H1 (cell line): Measurements from ENCODE around the gene FAM168B. TPM values are rescaled to one million over a fixed set of nuclear protein-coding genes. Genes with fewer than 3 reads are reported as not detected.
"Not testable (repeated sequence)": the region's sequence is repeated elsewhere in the genome, so short reads cannot be mapped to it uniquely, and the experiment has no call there.

Experiments used
- CTCF ChIA-PET: fragments of 300-600 bp; sonication (Branson Sonifier 250); formaldehyde crosslinking; loops from one replicate; lab custom pipeline; 2021; ENCODE audit not compliant: partially characterized antibody; lab: Charles Lee
- POLR2A ChIA-PET: fragments of 300-600 bp; sonication (Branson Sonifier 250); formaldehyde crosslinking; loops from one replicate; lab custom pipeline; 2021; ENCODE audit warnings: inconsistent platforms; ENCODE audit not compliant: partially characterized antibody; lab: Charles Lee
- DNase-seq, 2 experiments: peaks; one replicate each; pipeline versions ENCODE4 v3.0.0 to v3.0.0-alpha.2; 2010 to 2022; ENCODE audit warnings: low spot score in 2 of 2, low read depth in 1 of 2, mixed read lengths in 1 of 2
- FAIRE-seq: peaks from 2 replicates; lab custom pipeline; 2011; peaks lifted over from hg19 to GRCh38; lab: Jason Lieb, UNC
- H2AFZ ChIP-seq: 2 replicates; pipeline ENCODE4 v1.8.1; 2012; ENCODE audit warnings: low read length, inconsistent platforms
- H2AK5ac ChIP-seq: 2 replicates; pipeline ENCODE4 v1.6.1; 2013; ENCODE audit warnings: low read depth, low read length
- H2BK120ac ChIP-seq: replicated peaks from 2 replicates; pipeline ENCODE3; 2013; ENCODE audit warnings: low read depth, low read length, inconsistent platforms
- H2BK12ac ChIP-seq: 2 replicates; pipeline ENCODE4 v1.6.1; 2013; ENCODE audit warnings: low read depth, low read length
- H2BK15ac ChIP-seq: 2 replicates; pipeline ENCODE4 v1.6.1; 2013; ENCODE audit warnings: low read length
- H2BK20ac ChIP-seq: 2 replicates; pipeline ENCODE4 v1.6.1; 2013; ENCODE audit warnings: low read length
- H2BK5ac ChIP-seq: 2 replicates; pipeline ENCODE4 v1.6.1; 2013; ENCODE audit warnings: low read depth, low read length
- H3K14ac ChIP-seq: 2 replicates; pipeline ENCODE4 v1.6.1; 2013; ENCODE audit warnings: inconsistent platforms; ENCODE audit not compliant: insufficient read length
- H3K18ac ChIP-seq: 2 replicates; pipeline ENCODE4 v1.6.1; 2013; ENCODE audit warnings: low read length; ENCODE audit errors: extremely low read depth
- H3K23ac ChIP-seq: 2 replicates; pipeline ENCODE4 v1.6.1; 2013; ENCODE audit warnings: inconsistent platforms; ENCODE audit not compliant: insufficient read length
- H3K23me2 ChIP-seq: 2 replicates; pipeline ENCODE4 v1.6.1; 2013; ENCODE audit warnings: low read depth, low read length
- H3K27ac ChIP-seq: 2 replicates; pipeline ENCODE4 v1.6.1; 2011; ENCODE audit warnings: low read depth, low read length, inconsistent platforms
- H3K27me3 ChIP-seq, 4 experiments: replicated peaks in 1 of 4; 1 replicate in 1 of 4; 2 replicates in 3 of 4; pipeline versions ENCODE4 v1.6.1 to v1.8.1; 2011 to 2013; ENCODE audit warnings: low read length in 3 of 4, mild to moderate bottlenecking in 3 of 4, inconsistent platforms in 2 of 4, mixed read lengths in 2 of 4, moderate library complexity in 1 of 4; ENCODE audit not compliant: control insufficient read depth in 3 of 4, insufficient read depth in 3 of 4; ENCODE audit errors: extremely low read depth in 1 of 4
- H3K36me3 ChIP-seq, 4 experiments: 2 replicates each; pipeline versions ENCODE4 v1.6.1 to v1.8.1; 2011 to 2013; ENCODE audit warnings: mild to moderate bottlenecking in 4 of 4, low read length in 3 of 4, moderate library complexity in 2 of 4, control low read depth in 1 of 4, inconsistent platforms in 1 of 4; ENCODE audit not compliant: insufficient read depth in 4 of 4, control insufficient read depth in 2 of 4
- H3K4ac ChIP-seq: replicated peaks from 2 replicates; pipeline ENCODE3; 2013; ENCODE audit warnings: low read length, low read depth, mixed read lengths, inconsistent platforms; ENCODE audit not compliant: insufficient read length
- H3K4me1 ChIP-seq, 4 experiments: replicated peaks in 1 of 4; 1 replicate in 1 of 4; 2 replicates in 3 of 4; pipeline versions ENCODE4 v1.6.1 to v1.8.1; 2011 to 2013; ENCODE audit warnings: low read length in 3 of 4, inconsistent platforms in 2 of 4, mixed read lengths in 1 of 4; ENCODE audit not compliant: insufficient read depth in 4 of 4, control insufficient read depth in 3 of 4
- H3K4me2 ChIP-seq, 2 experiments: 2 replicates each; pipeline versions ENCODE4 v1.6.1 to v1.8.1; 2011 to 2013; ENCODE audit warnings: low read depth in 2 of 2, low read length in 2 of 2, control low read depth in 1 of 2, inconsistent platforms in 1 of 2, mild to moderate bottlenecking in 1 of 2; ENCODE audit not compliant: insufficient read depth in 1 of 2
- H3K4me3 ChIP-seq, 4 experiments: fragments of 200-600, 300-600 bp in 1 of 4; sonication (generic), shearing (Covaris generic), sonication (Bioruptor Twin) in 1 of 4; 2 replicates each; pipeline versions ENCODE4 v1.5.1 to v1.8.1; 2011 to 2016; ENCODE audit warnings: low read length in 4 of 4, low read depth in 3 of 4, control low read depth in 2 of 4, inconsistent platforms in 2 of 4, mild to moderate bottlenecking in 2 of 4, mixed read lengths in 1 of 4, moderate library complexity in 1 of 4; ENCODE audit not compliant: insufficient read depth in 2 of 4; ENCODE audit errors: extremely low read depth in 1 of 4
- H3K56ac ChIP-seq: replicated peaks from 2 replicates; pipeline ENCODE3; 2013; ENCODE audit warnings: low read depth, mild to moderate bottlenecking, mixed read lengths, low read length, inconsistent platforms; ENCODE audit not compliant: insufficient read length
- H3K79me1 ChIP-seq: 2 replicates; pipeline ENCODE4 v1.6.1; 2013; ENCODE audit warnings: low read depth, low read length, control low read depth
- H3K79me2 ChIP-seq, 2 experiments: 2 replicates each; pipeline versions ENCODE4 v1.6.1 to v1.8.1; 2012 to 2013; ENCODE audit warnings: low read length in 2 of 2, mild to moderate bottlenecking in 2 of 2, inconsistent platforms in 1 of 2; ENCODE audit not compliant: insufficient read depth in 2 of 2, control insufficient read depth in 1 of 2
- H3K9ac ChIP-seq, 4 experiments: replicated peaks in 1 of 4; 1 replicate in 1 of 4; 2 replicates in 3 of 4; pipeline versions ENCODE4 v1.6.1 to v1.8.1; 2011 to 2013; ENCODE audit warnings: low read depth in 3 of 4, low read length in 3 of 4, control low read depth in 2 of 4, mild to moderate bottlenecking in 2 of 4, moderate library complexity in 2 of 4, inconsistent platforms in 1 of 4; ENCODE audit errors: extremely low read depth in 1 of 4
- H3K9me3 ChIP-seq, 2 experiments: 2 replicates each; pipeline versions ENCODE4 v1.6.1 to v1.8.1; 2012 to 2013; ENCODE audit warnings: mild to moderate bottlenecking in 2 of 2, moderate library complexity in 2 of 2, control low read depth in 1 of 2, inconsistent platforms in 1 of 2, low read depth in 1 of 2, low read length in 1 of 2, mixed read lengths in 1 of 2; ENCODE audit not compliant: insufficient read depth in 2 of 2
- H4K20me1 ChIP-seq, 2 experiments: replicated peaks in 1 of 2; 2 replicates each; pipeline versions ENCODE3 to v1.8.1; 2011 to 2013; ENCODE audit warnings: inconsistent platforms in 2 of 2, low read length in 2 of 2, mild to moderate bottlenecking in 1 of 2; ENCODE audit not compliant: insufficient read depth in 2 of 2, control insufficient read depth in 1 of 2
- H4K5ac ChIP-seq: 2 replicates; pipeline ENCODE4 v1.6.1; 2013; ENCODE audit warnings: low read length, low read depth, mixed read lengths, inconsistent platforms; ENCODE audit not compliant: insufficient read length
- H4K8ac ChIP-seq: 2 replicates; pipeline ENCODE4 v1.8.0; 2013; ENCODE audit warnings: mild to moderate bottlenecking, moderate library complexity, low read length, inconsistent platforms; ENCODE audit not compliant: insufficient read depth; ENCODE audit errors: extremely low read depth
- H4K91ac ChIP-seq: replicated peaks from 2 replicates; pipeline ENCODE3; 2013; ENCODE audit warnings: low read length, mixed read lengths, inconsistent platforms; ENCODE audit not compliant: insufficient read length
- WGBS, 2 experiments: shearing (Covaris generic) in 1 of 2; methylation state at CpG; one replicate each; pipeline versions ENCODE4 v1.1.6 to v1.1.7; 2013 to 2015; ENCODE audit warnings: low lambda C conversion rate in 2 of 2, mixed read lengths in 2 of 2, inconsistent platforms in 1 of 2, low coverage in 1 of 2, missing lambda C conversion rate in 1 of 2; ENCODE audit not compliant: insufficient replicate concordance in 2 of 2, insufficient coverage in 1 of 2, insufficient read length in 1 of 2; ENCODE audit errors: extremely low coverage in 1 of 2, missing lambda C conversion rate in 1 of 2; 5-methylcytosine and 5-hydroxymethylcytosine counted together
- polyA plus RNA-seq, 7 experiments: library from polyadenylated mRNA; depleted of rRNA in 3 of 7; stranded (reverse) in 5 of 7; unstranded in 2 of 7; fragments of >200 nt in 5 of 7; fragments of 200-250 nt in 2 of 7; gene quantifications; 1 replicate in 5 of 7; 2 replicates in 1 of 7; 4 replicates in 1 of 7; pipeline versions ENCODE4 v1.2.1 to v1.2.3, GENCODE V29; 2011 to 2013; ENCODE audit warnings: missing spikeins in 2 of 7, mixed read lengths in 2 of 7
- total RNA-seq: library from RNA; stranded (reverse); fragmentation: NEBNext Ultra II Directional; extraction: Animal tissue kit (Norgen Biotek cat#: 25700); gene quantifications from 2 replicates; pipeline ENCODE4 v1.2.1, GENCODE V29; 2021

The FAM168B gene
- total and polyA plus RNA-seq, 2 of the 8 experiments (the other 6 are each of a cell fraction or from before 2014, with no cell fraction given) = 61.9 to 123 TPM

- H3K18ac ChIP-seq, H2AFZ ChIP-seq, H3K4ac ChIP-seq, H3K23me2 ChIP-seq, H3K9ac ChIP-seq, H2BK12ac ChIP-seq, H4K5ac ChIP-seq, FAIRE-seq, H2AK5ac ChIP-seq, H3K4me1 ChIP-seq, H3K14ac ChIP-seq, H2BK120ac ChIP-seq, H3K56ac ChIP-seq, H3K9me3 ChIP-seq, H2BK15ac ChIP-seq, H3K27ac ChIP-seq, H3K4me2 ChIP-seq, H4K91ac ChIP-seq, H3K4me3 ChIP-seq, H4K8ac ChIP-seq, CTCF ChIA-PET, H3K27me3 ChIP-seq, H2BK20ac ChIP-seq, POLR2A ChIA-PET, H3K23ac ChIP-seq, DNase-seq, H2BK5ac ChIP-seq: not testable (repeated sequence)
- peaks cover 20 to 24% of the 10 kb centered on the region in 2 experiments for H4K20me1 ChIP-seq
- peaks cover 20% of the 10 kb centered on the region for H3K79me1 ChIP-seq
- peaks cover 17 to 70% (median 40%) of the 10 kb centered on the region in 4 experiments for H3K36me3 ChIP-seq
- WGBS, 2 experiments = 93% methylated on average over 14 of the region's 15 CpGs; no CpG with 5 or more reads in 1 of the 2 experiments
- H3K79me2 ChIP-seq = peaks cover 16 to 87% of the 10 kb centered on the region in 2 experiments
Measured at GRCh38 chr2:131075578-131075977, 17.7 kb downstream of the FAM168B start.

GRCh38 chr2:131068172-131068571 is 25.1 kb downstream of the FAM168B start:
- H3K79me1 ChIP-seq, H3K56ac ChIP-seq, H3K18ac ChIP-seq, H3K4me1 ChIP-seq, H3K23ac ChIP-seq, H4K91ac ChIP-seq, DNase-seq, H3K9ac ChIP-seq, H2BK5ac ChIP-seq, H2BK120ac ChIP-seq, H3K27ac ChIP-seq, H3K9me3 ChIP-seq, H3K23me2 ChIP-seq, H2AFZ ChIP-seq, H3K27me3 ChIP-seq, H2BK15ac ChIP-seq, H4K5ac ChIP-seq, H3K4ac ChIP-seq, H3K4me2 ChIP-seq, FAIRE-seq, H3K4me3 ChIP-seq, H2BK20ac ChIP-seq, H2AK5ac ChIP-seq, CTCF ChIA-PET, H3K14ac ChIP-seq, H2BK12ac ChIP-seq: not testable (repeated sequence)
- Histone ChIP-seq H3K36me3 (peaks cover 8 to 59% (median 18%) of the 10 kb centered on the region in 4 experiments; a peak in 7 of 8 replicates), H3K79me2 (peaks cover 7 to 84% of the 10 kb centered on the region in 2 experiments; a peak in 3 of 4 replicates), H4K8ac (peak overlapping the region; percentile 35; the same call in 1 of the 2 replicates), H4K20me1 (peaks cover 16 to 35% of the 10 kb centered on the region in 2 experiments)
- POLR2A ChIA-PET = interaction anchor here (0.7 to 1.2 kb wide), 2 partner anchors 9 to 12 kb away, joined by 4 to 7 read pairs; no protein-coding TSS in a partner anchor
- 89% methylated on average over 6 of the region's 6 CpGs; no CpG with 5 or more reads in 1 of the 2 experiments for WGBS, 2 experiments
